ENCODE data around the gene HECW1. TPM values are rescaled to one million over a fixed set of nuclear protein-coding genes. Genes with fewer than 3 reads are reported as not detected.

HECW1 gene
- total and polyA plus RNA-seq, 2 of the 8 experiments (the other 6 are each of a cell fraction or from before 2014, with no cell fraction given) = 2.9 to 12.7 TPM

- no peak for TF ChIP-seq RFX5 (IDR thresholded peaks at IDR 0.05; ENCODE audit: borderline replicate concordance, low read depth, low read length)
These were observed 9.5 kb downstream of the HECW1 start (continued) for GRCh38 chr7:43121973-43122372.

All from H1 (cell line).